ENCODE results near the gene RND3. TPM values are rescaled to one million over a fixed set of nuclear protein-coding genes. Genes with fewer than 3 reads are reported as not detected.

RND3 gene
- polyA plus RNA-seq, 3 donors, result not detected

GRCh38 chr2:150485871-150486538, 1.5 kb downstream of the RND3 start:
- Histone ChIP-seq H3K4me3 (replicated peaks in 1 of 3; ENCODE audit: low read depth in 2 of 3, low read length in 3 of 3) (no peak overlapping the region), H3K27ac (ENCODE audit: low read depth in 1 of 2, low read length in 2 of 2) (no peak overlapping the region), H4K20me1 (ENCODE audit: insufficient read depth, low read length) (no peaks in the 10 kb centered on the region), H3K4me1 (ENCODE audit: control insufficient read depth in 1 of 2, insufficient read depth in 2 of 2, low read length in 2 of 2) (no peaks in the 10 kb centered on the region), H3K27me3 (ENCODE audit: control insufficient read depth in 2 of 2, insufficient read depth in 2 of 2, low read length in 2 of 2) (peaks cover 21 to 47% of the 10 kb centered on the region in 2 donors), H3K9me3 (replicated peaks in 1 of 2; ENCODE audit: control insufficient read depth in 1 of 2, insufficient read depth in 1 of 2, low read length in 2 of 2) (peaks cover 3 to 7% of the 10 kb centered on the region in 2 donors), H3K4me2 (replicated peaks; ENCODE audit: extremely low read depth, low read length, poor library complexity, severe bottlenecking) (no peak overlapping the region), H3K36me3 (replicated peaks in 1 of 2; ENCODE audit: control insufficient read depth in 1 of 2, insufficient read depth in 2 of 2, low read length in 2 of 2) (no peaks in the 10 kb centered on the region), H3K79me2 (ENCODE audit: insufficient read depth, low read length) (no peaks in the 10 kb centered on the region), H2AFZ (ENCODE audit: insufficient read depth, low read depth, low read length, poor library complexity, severe bottlenecking) (no peak overlapping the region), H3K9ac (ENCODE audit: insufficient read depth, low read length, poor library complexity, severe bottlenecking) (no peak overlapping the region)
- peaks cover 0 to 4% of the 10 kb centered on the region in 2 donors for H3K36me3 Mint-ChIP-seq
- no peak for DNase-seq
- H3K4me1 Mint-ChIP-seq, result peaks cover 12% of the 10 kb centered on the region
- no peak for TF ChIP-seq CTCF (IDR thresholded peaks at IDR 0.05)
- under 1% methylated on average over 57 of the region's 62 CpGs for WGBS (ENCODE audit: insufficient coverage)
- no peak overlapping the region for H3K27ac Mint-ChIP-seq
- intact Hi-C loops (cut with micrococcal nuclease), result no loop called here
- peak overlapping the region in 1 of 2 donors; percentile 88 for H3K4me3 Mint-ChIP-seq
- H3K9me3 Mint-ChIP-seq, result peaks cover 0 to 12% (median 2%) of the 10 kb centered on the region in 7 donors
- H3K27me3 Mint-ChIP-seq (ENCODE audit: low read depth in 3 of 3), result peaks cover 45 to 58% (median 47%) of the 10 kb centered on the region in 3 donors

GRCh38 chr2:150485114-150485870, 2.2 kb downstream of the RND3 start:
- Histone ChIP-seq H3K4me1 (ENCODE audit: control insufficient read depth in 1 of 2, insufficient read depth in 2 of 2, low read length in 2 of 2) (no peaks in the 10 kb centered on the region), H3K4me2 (replicated peaks; ENCODE audit: extremely low read depth, low read length, poor library complexity, severe bottlenecking) (no peak overlapping the region), H3K27ac (ENCODE audit: low read depth in 1 of 2, low read length in 2 of 2) (no peak overlapping the region), H2AFZ (ENCODE audit: insufficient read depth, low read depth, low read length, poor library complexity, severe bottlenecking) (no peak overlapping the region), H4K20me1 (ENCODE audit: insufficient read depth, low read length) (no peaks in the 10 kb centered on the region), H3K9ac (ENCODE audit: insufficient read depth, low read length, poor library complexity, severe bottlenecking) (no peak overlapping the region), H3K27me3 (ENCODE audit: control insufficient read depth in 2 of 2, insufficient read depth in 2 of 2, low read length in 2 of 2) (peaks cover 21 to 47% of the 10 kb centered on the region in 2 donors), H3K36me3 (replicated peaks in 1 of 2; ENCODE audit: control insufficient read depth in 1 of 2, insufficient read depth in 2 of 2, low read length in 2 of 2) (no peaks in the 10 kb centered on the region), H3K79me2 (ENCODE audit: insufficient read depth, low read length) (no peaks in the 10 kb centered on the region), H3K9me3 (replicated peaks in 1 of 2; ENCODE audit: control insufficient read depth in 1 of 2, insufficient read depth in 1 of 2, low read length in 2 of 2) (peaks cover 3 to 7% of the 10 kb centered on the region in 2 donors), H3K4me3 (replicated peaks in 1 of 3; ENCODE audit: low read depth in 2 of 3, low read length in 3 of 3) (no peak overlapping the region)
- no peak for TF ChIP-seq CTCF (IDR thresholded peaks at IDR 0.05)
- peaks cover 0 to 4% of the 10 kb centered on the region in 2 donors for H3K36me3 Mint-ChIP-seq
- DNase-seq, result no peak
- intact Hi-C loops (cut with micrococcal nuclease), result no loop called here
- WGBS (ENCODE audit: insufficient coverage), result 0% methylated on average over 34 of the region's 43 CpGs
- H3K9me3 Mint-ChIP-seq, result peaks cover 0 to 12% (median 2%) of the 10 kb centered on the region in 7 donors
- no peak overlapping the region for H3K27ac Mint-ChIP-seq
- peaks cover 12% of the 10 kb centered on the region for H3K4me1 Mint-ChIP-seq
- peak overlapping the region in 1 of 2 donors; percentile 86 for H3K4me3 Mint-ChIP-seq
- H3K27me3 Mint-ChIP-seq (ENCODE audit: low read depth in 3 of 3), result peaks cover 45 to 59% (median 45%) of the 10 kb centered on the region in 3 donors
